Measurements from ENCODE around the gene EFHD1. TPM values are rescaled to one million over a fixed set of nuclear protein-coding genes. Genes with fewer than 3 reads are reported as not detected.

Gene EFHD1
- total RNA-seq, 1 donor from 2014 or later = 7.7 TPM

- DNase-seq = no peak
- no peak overlapping the region for H3K27ac ChIP-seq
- H3K27me3 ChIP-seq (ENCODE audit: low read depth) = no peaks in the 10 kb centered on the region
- ATAC-seq = no peak
- no peak overlapping the region for H3K4me3 ChIP-seq
- TF ChIP-seq CTCF (IDR thresholded peaks at IDR 0.05) = no peak
- H3K36me3 ChIP-seq = peaks cover 67% of the 10 kb centered on the region
- intact Hi-C loops (cut with DNase I) = no loop called here
- no peaks in the 10 kb centered on the region for H3K9me3 ChIP-seq
- H3K4me1 ChIP-seq = no peaks in the 10 kb centered on the region
Observed at GRCh38 chr2:232723027-232723426, 89.6 kb downstream of the EFHD1 start.

GRCh38 chr2:232728785-232729184 is 95.4 kb downstream of the EFHD1 start:
- no peaks in the 10 kb centered on the region for H3K4me1 ChIP-seq
- DNase-seq (no peak), ATAC-seq (no peak)
- H3K9me3 ChIP-seq = no peaks in the 10 kb centered on the region
- intact Hi-C loops (cut with DNase I) = no loop called here
- no peak overlapping the region for H3K27ac ChIP-seq
- H3K36me3 ChIP-seq = peaks cover 64% of the 10 kb centered on the region
- no peak for TF ChIP-seq CTCF (IDR thresholded peaks at IDR 0.05)
- no peaks in the 10 kb centered on the region for H3K27me3 ChIP-seq (ENCODE audit: low read depth)
- H3K4me3 ChIP-seq = no peak overlapping the region

GRCh38 chr2:232731470-232731869 is 98.1 kb downstream of the EFHD1 start:
- TF ChIP-seq CTCF (IDR thresholded peaks at IDR 0.05) = no peak
- ATAC-seq (no peak), DNase-seq (no peak)
- no peaks in the 10 kb centered on the region for H3K9me3 ChIP-seq
- no peaks in the 10 kb centered on the region for H3K27me3 ChIP-seq (ENCODE audit: low read depth)
- no peaks in the 10 kb centered on the region for H3K4me1 ChIP-seq
- intact Hi-C loops (cut with DNase I) = no loop called here
- no peak overlapping the region for H3K4me3 ChIP-seq
- peaks cover 63% of the 10 kb centered on the region for H3K36me3 ChIP-seq
- no peak overlapping the region for H3K27ac ChIP-seq

Other genes with a start within 250 kb of the EFHD1 start
- 0.53 TPM for gene ALPG, start 226.8 kb upstream of the EFHD1 start, total RNA-seq
- not detected for gene ALPI, start 177.5 kb upstream of the EFHD1 start, total RNA-seq
- 1.0 TPM for gene ECEL1, start 145.8 kb upstream of the EFHD1 start, total RNA-seq
- not detected for gene PRSS56, start 113.2 kb upstream of the EFHD1 start, total RNA-seq
- not detected for gene CHRND, start 107.4 kb upstream of the EFHD1 start, total RNA-seq
- gene CHRNG, start 93.9 kb upstream of the EFHD1 start, total RNA-seq = not detected
- 3.7 TPM for gene TIGD1, start 83.0 kb upstream of the EFHD1 start, total RNA-seq
- gene EIF4E2, start 82.9 kb upstream of the EFHD1 start, total RNA-seq = 68.1 TPM
- 67.6 TPM for gene GIGYF2, start 63.7 kb downstream of the EFHD1 start, total RNA-seq
- not detected for gene KCNJ13, start 143.0 kb downstream of the EFHD1 start, total RNA-seq
- 0.53 TPM for gene SNORC, start 236.7 kb downstream of the EFHD1 start, total RNA-seq

Data from lower lobe of right lung (tissue), 2 donors.